SK-N-SH (cell line): ENCODE data around the gene FAXDC2.

Experiments used
- CTCF ChIP-seq: fragments of 200-600 bp; sonication (generic); IDR thresholded peaks from 2 replicates; pipeline ENCODE4 v1.6.1; 2017; ENCODE audit warnings: antibody characterized with exemption, mild to moderate bottlenecking, moderate library complexity
- EP300 ChIP-seq, 2 experiments: IDR thresholded peaks; 2 replicates each; pipeline versions ENCODE4 v1.4.0 to v1.6.1; 2012; ENCODE audit warnings: borderline replicate concordance in 1 of 2, low read depth in 1 of 2, low read length in 1 of 2
- EZH2phosphoT487 ChIP-seq: fragments of 200-600 bp; sonication (generic); IDR thresholded peaks from 2 replicates; pipeline ENCODE4 v1.6.1; 2017; ENCODE audit warnings: low read depth, mixed run types, mild to moderate bottlenecking, antibody characterized with exemption, moderate library complexity, borderline replicate concordance
- POLR2AphosphoS5 ChIP-seq: IDR thresholded peaks from 2 replicates; pipeline ENCODE4 v1.6.1; 2012; ENCODE audit warnings: low read depth, low read length
- RAD21 ChIP-seq: IDR thresholded peaks from 2 replicates; pipeline ENCODE4 v1.6.1; 2012; ENCODE audit warnings: mild to moderate bottlenecking, low read length
- USF1 ChIP-seq: IDR thresholded peaks from 2 replicates; pipeline ENCODE4 v1.4.0; 2012; ENCODE audit warnings: low read depth, borderline replicate concordance
- TF ChIP-seq, protein P1 (sequence below): IDR thresholded peaks from 2 replicates; pipeline ENCODE4 v1.6.1; 2012; ENCODE audit warnings: mild to moderate bottlenecking, low read depth, low read length, moderate library complexity

DNA sequence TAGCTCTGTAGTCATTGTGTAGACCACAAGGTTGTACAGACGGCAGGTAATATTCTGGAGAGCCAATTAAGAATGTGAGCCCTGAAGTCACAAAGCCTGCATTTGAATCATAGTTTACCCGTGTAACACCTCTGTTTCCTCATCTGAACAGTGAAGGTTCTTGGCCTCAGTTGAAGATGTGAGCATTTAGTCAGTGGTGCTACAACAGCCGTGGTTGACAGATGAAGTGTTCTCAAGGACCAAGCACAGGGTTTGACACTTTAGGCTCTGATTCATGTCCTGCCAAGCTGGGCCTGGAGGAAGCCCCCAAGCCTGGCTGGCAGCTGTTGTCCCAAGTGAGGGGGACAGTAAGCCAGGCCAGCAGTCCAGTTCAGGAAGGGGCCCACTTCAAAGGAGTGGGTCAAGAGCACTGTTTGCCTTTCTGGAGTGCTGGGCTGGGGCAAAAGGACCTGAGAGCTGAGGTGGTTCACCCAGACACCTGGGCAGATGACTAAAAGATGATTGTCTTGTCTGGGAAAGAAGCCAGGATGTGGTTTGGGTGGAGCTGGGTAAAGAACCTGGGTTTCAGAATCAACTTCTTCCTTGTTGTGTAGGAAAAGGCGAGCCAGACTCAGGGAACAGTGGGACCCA lies 20.7 kb downstream of the FAXDC2 start:
- TF ChIP-seq CTCF, result no peak
- TF ChIP-seq POLR2AphosphoS5, result no peak
- TF ChIP-seq, protein P1, sequence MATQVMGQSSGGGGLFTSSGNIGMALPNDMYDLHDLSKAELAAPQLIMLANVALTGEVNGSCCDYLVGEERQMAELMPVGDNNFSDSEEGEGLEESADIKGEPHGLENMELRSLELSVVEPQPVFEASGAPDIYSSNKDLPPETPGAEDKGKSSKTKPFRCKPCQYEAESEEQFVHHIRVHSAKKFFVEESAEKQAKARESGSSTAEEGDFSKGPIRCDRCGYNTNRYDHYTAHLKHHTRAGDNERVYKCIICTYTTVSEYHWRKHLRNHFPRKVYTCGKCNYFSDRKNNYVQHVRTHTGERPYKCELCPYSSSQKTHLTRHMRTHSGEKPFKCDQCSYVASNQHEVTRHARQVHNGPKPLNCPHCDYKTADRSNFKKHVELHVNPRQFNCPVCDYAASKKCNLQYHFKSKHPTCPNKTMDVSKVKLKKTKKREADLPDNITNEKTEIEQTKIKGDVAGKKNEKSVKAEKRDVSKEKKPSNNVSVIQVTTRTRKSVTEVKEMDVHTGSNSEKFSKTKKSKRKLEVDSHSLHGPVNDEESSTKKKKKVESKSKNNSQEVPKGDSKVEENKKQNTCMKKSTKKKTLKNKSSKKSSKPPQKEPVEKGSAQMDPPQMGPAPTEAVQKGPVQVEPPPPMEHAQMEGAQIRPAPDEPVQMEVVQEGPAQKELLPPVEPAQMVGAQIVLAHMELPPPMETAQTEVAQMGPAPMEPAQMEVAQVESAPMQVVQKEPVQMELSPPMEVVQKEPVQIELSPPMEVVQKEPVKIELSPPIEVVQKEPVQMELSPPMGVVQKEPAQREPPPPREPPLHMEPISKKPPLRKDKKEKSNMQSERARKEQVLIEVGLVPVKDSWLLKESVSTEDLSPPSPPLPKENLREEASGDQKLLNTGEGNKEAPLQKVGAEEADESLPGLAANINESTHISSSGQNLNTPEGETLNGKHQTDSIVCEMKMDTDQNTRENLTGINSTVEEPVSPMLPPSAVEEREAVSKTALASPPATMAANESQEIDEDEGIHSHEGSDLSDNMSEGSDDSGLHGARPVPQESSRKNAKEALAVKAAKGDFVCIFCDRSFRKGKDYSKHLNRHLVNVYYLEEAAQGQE, result no peak
- TF ChIP-seq EZH2phosphoT487, result no peak
- TF ChIP-seq EP300 (IDR thresholded peaks at IDR 0.05; ENCODE audit: borderline replicate concordance in 1 of 2, low read depth in 1 of 2, low read length in 1 of 2), result no peak
- no peak for TF ChIP-seq USF1
- no peak for TF ChIP-seq RAD21
